Spleen (tissue), 7 donors: ENCODE results near the gene SCN2A.

Source experiments
- CTCF ChIP-seq, 11 experiments: fragments of 200-600 bp in 7 of 11; fragments of 450-650 bp in 4 of 11; sonication (generic) in 4 of 11; IDR thresholded peaks in 8 of 11; conservative IDR thresholded peaks in 3 of 11; 1 replicate in 7 of 11; 2 replicates in 4 of 11; pipeline versions ENCODE4 v1.4.0 to v1.8.0; 2016 to 2021; ENCODE audit warnings: antibody characterized with exemption in 11 of 11, inconsistent platforms in 4 of 11, mild to moderate bottlenecking in 1 of 11
- POLR2A ChIP-seq, 3 donors: fragments of 450-650 bp; IDR thresholded peaks; one replicate each; pipeline ENCODE4 v1.5.1; 2017; ENCODE audit warnings: antibody characterized with exemption in 3 of 3, mild to moderate bottlenecking in 1 of 3
- POLR2AphosphoS5 ChIP-seq, 3 donors: sonication (generic); formaldehyde crosslinking; IDR thresholded peaks; one replicate each; pipeline ENCODE4 v1.5.1; 2017; ENCODE audit warnings: antibody characterized with exemption in 3 of 3
- donor health status: DM: no; HTN: no; CAD: no; lungs with moderate emphysema.
- donor health status: DM: no; HTN: no; CAD: no.
- donor health status: DM: no; HTN: no; CAD: no.

GRCh38 chr2:165373278-165374010 lies 134.2 kb downstream of the SCN2A start:
- TF ChIP-seq CTCF (IDR thresholded peaks at IDR 0.05 in 8 of 11, conservative IDR thresholded peaks at IDR 0.05 in 3 of 11) (no peak), POLR2A (IDR thresholded peaks at IDR 0.05) (no peak), POLR2AphosphoS5 (IDR thresholded peaks at IDR 0.05) (no peak)
